ENCODE measurements around the gene TENM4. TPM values are rescaled to one million over a fixed set of nuclear protein-coding genes. Genes with fewer than 3 reads are reported as not detected.

The TENM4 gene
- total RNA-seq, 4 donors from 2014 or later = 4.0 to 14.6 (median 4.5) TPM

DNA sequence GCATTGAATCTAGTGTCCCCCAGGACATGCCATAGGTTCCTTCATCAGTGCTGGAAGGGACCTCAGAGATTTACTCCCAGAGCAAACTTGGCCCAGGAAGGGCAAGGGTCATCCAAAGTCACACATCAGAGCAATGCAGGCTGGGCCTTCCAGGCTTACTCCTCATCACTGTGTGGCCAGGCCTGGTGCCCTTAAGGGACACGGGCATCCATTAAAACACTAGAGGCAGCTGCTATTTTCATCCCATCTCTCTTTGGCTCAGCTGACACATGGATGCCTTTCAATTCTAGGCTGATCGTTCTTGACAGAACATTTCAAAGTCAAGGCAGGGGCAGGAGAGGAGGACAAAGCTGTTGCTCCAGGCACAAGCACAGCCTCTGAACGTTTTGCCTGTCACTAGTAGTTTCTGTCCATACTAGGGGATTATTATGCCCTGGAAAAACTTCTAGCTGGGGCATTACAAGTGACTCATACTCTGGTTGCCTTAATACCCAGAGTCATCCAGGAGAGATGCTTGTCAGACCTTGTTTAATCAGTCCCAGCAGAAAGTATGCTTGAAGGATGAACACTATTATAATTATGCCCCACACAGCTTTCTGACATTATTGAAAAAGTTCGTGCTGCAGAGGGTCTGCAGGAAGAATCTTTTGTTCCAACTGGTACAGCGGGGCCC, 240.3 kb downstream of the TENM4 start:
- TF ChIP-seq, protein P1, sequence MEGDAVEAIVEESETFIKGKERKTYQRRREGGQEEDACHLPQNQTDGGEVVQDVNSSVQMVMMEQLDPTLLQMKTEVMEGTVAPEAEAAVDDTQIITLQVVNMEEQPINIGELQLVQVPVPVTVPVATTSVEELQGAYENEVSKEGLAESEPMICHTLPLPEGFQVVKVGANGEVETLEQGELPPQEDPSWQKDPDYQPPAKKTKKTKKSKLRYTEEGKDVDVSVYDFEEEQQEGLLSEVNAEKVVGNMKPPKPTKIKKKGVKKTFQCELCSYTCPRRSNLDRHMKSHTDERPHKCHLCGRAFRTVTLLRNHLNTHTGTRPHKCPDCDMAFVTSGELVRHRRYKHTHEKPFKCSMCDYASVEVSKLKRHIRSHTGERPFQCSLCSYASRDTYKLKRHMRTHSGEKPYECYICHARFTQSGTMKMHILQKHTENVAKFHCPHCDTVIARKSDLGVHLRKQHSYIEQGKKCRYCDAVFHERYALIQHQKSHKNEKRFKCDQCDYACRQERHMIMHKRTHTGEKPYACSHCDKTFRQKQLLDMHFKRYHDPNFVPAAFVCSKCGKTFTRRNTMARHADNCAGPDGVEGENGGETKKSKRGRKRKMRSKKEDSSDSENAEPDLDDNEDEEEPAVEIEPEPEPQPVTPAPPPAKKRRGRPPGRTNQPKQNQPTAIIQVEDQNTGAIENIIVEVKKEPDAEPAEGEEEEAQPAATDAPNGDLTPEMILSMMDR (IDR thresholded peaks at IDR 0.05; ENCODE audit: low read depth) = no peak

GRCh38 chr11:79199729-79200354, 241.0 kb downstream of the TENM4 start:
- TF ChIP-seq, protein P1 (IDR thresholded peaks at IDR 0.05; ENCODE audit: low read depth) = no peak

DNA sequence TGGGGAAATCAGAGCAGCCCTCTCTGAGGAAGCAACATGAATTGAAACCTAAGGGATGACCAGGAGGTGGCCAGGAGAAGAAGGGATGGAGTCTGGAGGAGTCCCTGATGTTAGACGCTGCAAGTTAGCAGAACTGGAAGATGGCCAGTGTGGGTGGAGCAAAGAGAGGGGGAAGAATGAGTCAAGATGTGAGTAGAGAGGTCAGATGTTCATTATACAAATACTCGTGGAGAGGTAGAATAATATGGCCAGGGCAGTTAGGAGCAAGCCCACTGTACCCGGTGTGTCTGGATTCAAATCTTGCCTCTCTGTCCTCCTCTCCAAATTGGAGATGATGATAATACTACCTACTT, 242.0 kb downstream of the TENM4 start:
- TF ChIP-seq, protein P1 (IDR thresholded peaks at IDR 0.05; ENCODE audit: low read depth) = no peak

DNA sequence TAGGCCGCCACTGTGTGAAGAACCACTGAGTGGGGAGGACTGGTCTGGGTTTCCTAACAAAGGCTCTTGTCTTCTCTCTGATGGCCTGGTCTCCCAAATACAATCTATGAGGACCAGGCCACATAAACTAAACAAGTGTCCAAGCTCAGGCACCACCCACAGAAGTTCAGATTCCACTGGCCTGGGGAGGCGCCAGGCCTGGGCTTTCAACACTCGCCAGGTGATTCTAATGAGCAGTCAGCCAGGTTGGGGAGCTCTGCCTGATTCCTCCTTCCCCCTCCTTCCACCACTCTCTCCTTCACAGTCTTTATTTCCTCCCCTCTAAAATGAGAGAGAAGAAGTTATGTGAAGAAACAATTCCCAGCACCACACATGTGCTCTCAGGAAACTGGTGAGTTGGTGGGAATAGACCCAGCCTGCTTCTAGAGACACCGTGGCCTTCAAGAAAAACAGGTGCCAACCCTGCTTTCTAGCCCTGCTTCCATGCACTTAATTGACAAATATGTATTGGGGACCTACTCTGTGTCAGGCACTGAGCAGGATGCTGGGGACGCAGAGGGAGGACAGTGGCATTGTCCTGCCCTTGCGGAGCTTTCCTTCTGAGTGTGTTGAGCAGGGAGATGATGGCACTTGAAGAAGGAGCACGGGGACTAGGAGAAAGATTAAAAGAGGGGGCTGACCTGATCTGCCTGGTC, 242.5 kb downstream of the TENM4 start:
- TF ChIP-seq, protein P1 (IDR thresholded peaks at IDR 0.05; ENCODE audit: low read depth) = no peak

GRCh38 chr11:79196950-79197349, 243.9 kb downstream of the TENM4 start:
- TF ChIP-seq, protein P1 (IDR thresholded peaks at IDR 0.05; ENCODE audit: low read depth) = no peak

DNA sequence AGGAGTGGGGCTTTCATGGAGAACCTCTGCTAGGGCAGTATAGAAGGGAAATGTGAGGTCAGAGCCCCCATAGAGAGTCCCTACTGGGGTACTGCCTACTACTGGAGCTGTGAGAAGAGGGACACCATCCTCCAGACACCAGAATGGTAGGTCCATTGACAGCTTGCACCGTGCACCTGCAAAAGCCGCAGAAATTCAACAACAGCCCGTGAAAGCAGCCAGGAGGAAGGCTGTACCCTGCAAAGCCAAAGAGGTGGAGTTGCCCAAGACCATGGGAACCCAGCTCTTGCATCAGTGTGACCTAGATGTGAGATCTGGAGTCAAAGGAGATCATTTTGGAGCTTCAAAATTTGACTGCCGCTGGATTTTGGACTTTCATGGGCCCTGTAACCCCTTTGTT, 245.6 kb downstream of the TENM4 start:
- TF ChIP-seq, protein P1 (IDR thresholded peaks at IDR 0.05; ENCODE audit: low read depth) = no peak

- TF ChIP-seq, protein P1 (IDR thresholded peaks at IDR 0.05; ENCODE audit: low read depth) = no peak
These were observed 247.0 kb downstream of the TENM4 start for GRCh38 chr11:79193663-79194310.

All from subcutaneous adipose tissue (tissue), 4 donors.